NCI-H524 treated with DMSO at 0.1 percent for 48 hours (cell line): ENCODE measurements around the gene MYLK.

Experiments
- DNase-seq: peaks from one replicate; lab custom pipeline; 2025; lab: John Stamatoyannopoulos, UW

The MYLK gene

GRCh38 chr3:123769356-123769743 is 114.8 kb downstream of the MYLK start:
- no peak for DNase-seq

- DNase-seq = no peak
These were observed 115.4 kb downstream of the MYLK start for GRCh38 chr3:123768480-123769355.

GRCh38 chr3:123767564-123768292 is 116.4 kb downstream of the MYLK start:
- no peak for DNase-seq

- no peak for DNase-seq
These were observed 117.1 kb downstream of the MYLK start for GRCh38 chr3:123767009-123767372.

GRCh38 chr3:123766193-123767008 is 117.7 kb downstream of the MYLK start:
- no peak for DNase-seq

- DNase-seq = no peak
These were observed 118.5 kb downstream of the MYLK start for GRCh38 chr3:123765475-123766128.

- no peak for DNase-seq
These were observed 119.5 kb downstream of the MYLK start for GRCh38 chr3:123764647-123765046.

- DNase-seq = no peak
These were observed 121.3 kb downstream of the MYLK start for GRCh38 chr3:123762805-123763204.

GRCh38 chr3:123760817-123761216 is 123.3 kb downstream of the MYLK start:
- no peak for DNase-seq

GRCh38 chr3:123759871-123760270 is 124.3 kb downstream of the MYLK start:
- DNase-seq = no peak

GRCh38 chr3:123759311-123759710 is 124.8 kb downstream of the MYLK start:
- DNase-seq = no peak

GRCh38 chr3:123758081-123758564 is 126.0 kb downstream of the MYLK start:
- peak; percentile 99 for DNase-seq

GRCh38 chr3:123757281-123757940 is 126.7 kb downstream of the MYLK start:
- no peak for DNase-seq

GRCh38 chr3:123755501-123755900 is 128.6 kb downstream of the MYLK start:
- DNase-seq = no peak

- DNase-seq = no peak
These were observed 129.0 kb downstream of the MYLK start for GRCh38 chr3:123755085-123755484.

GRCh38 chr3:123753286-123753685 is 130.8 kb downstream of the MYLK start:
- DNase-seq = no peak

- no peak for DNase-seq
These were observed 131.9 kb downstream of the MYLK start for GRCh38 chr3:123752228-123752627.

GRCh38 chr3:123751433-123751832 is 132.7 kb downstream of the MYLK start:
- DNase-seq = no peak

GRCh38 chr3:123750659-123751420 is 133.3 kb downstream of the MYLK start:
- DNase-seq = no peak

GRCh38 chr3:123750209-123750608 is 133.9 kb downstream of the MYLK start:
- DNase-seq = no peak
